HG03039 (cell line): Measurements from ENCODE around the gene DENND4B.
"Not testable (repeated sequence)": the region's sequence is repeated elsewhere in the genome, so short reads cannot be mapped to it uniquely, and the experiment has no call there.

Experiments used
- ATAC-seq: cut with Tn5 transposase; IDR thresholded peaks from one replicate; pipeline ENCODE4 v1.9.1; 2021; ENCODE audit warnings: mild to moderate bottlenecking, moderate library complexity; ENCODE audit not compliant: unreplicated experiment

The DENND4B gene

GRCh38 chr1:153891042-153891441, 55.5 kb downstream of the DENND4B start:
- not testable (repeated sequence) for ATAC-seq

DNA sequence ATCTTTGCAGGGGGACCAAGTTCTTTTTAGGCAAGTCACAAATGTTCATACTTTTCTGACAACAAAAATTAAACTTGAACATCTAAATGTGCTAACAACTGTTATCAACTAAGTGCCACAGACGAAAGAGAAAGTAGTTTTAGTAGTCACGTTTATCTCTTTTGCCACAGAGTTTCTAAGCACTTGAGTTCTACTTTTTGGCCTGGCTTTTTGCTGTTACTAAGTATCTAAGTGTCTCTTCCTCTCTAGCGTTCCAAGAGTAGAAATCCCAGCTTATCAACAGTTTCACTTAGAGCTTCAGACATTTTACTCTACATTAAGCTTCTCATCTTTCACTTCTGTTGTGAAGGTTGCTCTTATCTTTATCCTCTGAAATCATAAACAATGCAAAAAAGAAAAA, 58.0 kb downstream of the DENND4B start:
- no peak for ATAC-seq

- no peak for ATAC-seq
Observed at GRCh38 chr1:153886127-153886526, 60.4 kb downstream of the DENND4B start.

- no peak for ATAC-seq
Observed at GRCh38 chr1:153883223-153883622, 63.3 kb downstream of the DENND4B start.

DNA sequence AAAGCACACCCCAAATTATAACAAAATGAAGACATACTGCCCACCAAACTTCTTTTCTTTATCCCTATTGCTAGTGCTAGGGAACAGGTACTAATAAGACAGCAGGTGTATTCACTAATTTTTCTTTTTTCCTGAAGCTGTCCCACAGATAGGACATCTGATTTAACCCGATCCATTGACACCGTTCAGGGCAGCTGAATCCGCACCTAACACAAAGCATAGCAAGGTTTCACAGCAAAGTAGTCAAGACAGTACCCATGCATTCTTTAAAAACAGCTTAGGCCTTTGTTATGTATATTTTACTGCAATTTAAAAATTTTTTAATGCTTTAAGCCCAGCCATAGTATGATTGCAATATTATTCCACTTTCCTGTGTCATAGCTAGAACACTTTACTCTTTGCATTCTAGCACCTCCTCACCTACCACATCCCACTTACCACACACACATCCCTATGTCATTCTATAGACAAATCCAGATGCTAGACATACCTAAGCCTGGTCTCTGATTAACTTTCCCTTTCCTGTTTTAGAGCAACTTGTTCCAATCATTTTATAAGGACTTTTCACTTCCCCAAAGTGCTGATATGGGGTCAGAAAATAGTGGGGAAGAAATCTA, 64.1 kb downstream of the DENND4B start:
- no peak for ATAC-seq

- ATAC-seq, result no peak
Observed at GRCh38 chr1:153881751-153882150, 64.8 kb downstream of the DENND4B start.

GRCh38 chr1:153880962-153881361, 65.6 kb downstream of the DENND4B start:
- no peak for ATAC-seq

GRCh38 chr1:153880024-153880423, 66.5 kb downstream of the DENND4B start:
- ATAC-seq, result no peak
